Pancreas (tissue), 10 donors: ENCODE measurements around the gene KLK5. TPM values are rescaled to one million over a fixed set of nuclear protein-coding genes. Genes with fewer than 3 reads are reported as not detected.

ENCODE experiments used
- ATAC-seq, 4 donors: fragments of 200-7000 bp; cut with Tn5 transposase; one replicate each; pipeline versions ENCODE4 v1.8.0 to v1.9.1; 2020; ENCODE audit warnings: mild to moderate bottlenecking in 4 of 4, moderate library complexity in 4 of 4
- DNase-seq, 6 donors: peaks; one replicate each; pipeline ENCODE4 v3.0.0-alpha.2; 2020
- FAIRE-seq: peaks from 2 replicates; lab custom pipeline; 2012; peaks lifted over from hg19 to GRCh38; lab: Jason Lieb, UNC
- H3K27ac ChIP-seq, 4 donors: fragments of 200-600 bp; sonication (generic); 1 replicate in 3 of 4; 2 replicates in 1 of 4; pipeline versions ENCODE4 v1.5.0 to v1.8.0; 2020
- H3K27me3 ChIP-seq, 4 donors: fragments of 200-600 bp; one replicate each; pipeline ENCODE4 v1.8.0; 2021
- H3K36me3 ChIP-seq, 3 donors: fragments of 200-600 bp; sonication (generic) in 1 of 3; one replicate each; pipeline versions ENCODE4 v1.5.0 to v1.8.0; 2020 to 2021
- H3K4me1 ChIP-seq, 3 donors: fragments of 200-600 bp; one replicate each; pipeline ENCODE4 v1.8.0; 2021
- H3K4me3 ChIP-seq, 4 donors: fragments of 200-600 bp; sonication (generic) in 2 of 4; one replicate each; pipeline versions ENCODE4 v1.5.0 to v1.8.0; 2020 to 2021
- H3K9me3 ChIP-seq, 4 donors: fragments of 200-600 bp; one replicate each; pipeline ENCODE4 v1.8.0; 2021
- CTCF ChIP-seq, 4 donors: fragments of 200-600 bp; sonication (generic) in 3 of 4; IDR thresholded peaks; one replicate each; pipeline versions ENCODE4 v1.5.0 to v1.8.0; 2021; ENCODE audit warnings: antibody characterized with exemption in 4 of 4
- WGBS, 2 donors: extraction: QIAGEN DNeasy Blood & Tissue Kit; methylation state at CpG; one replicate each; pipeline ENCODE4 v1.1.7; 2013; 5-methylcytosine and 5-hydroxymethylcytosine counted together
- intact Hi-C, 3 donors: fragments of 100-400 bp; cut with DNase I; formaldehyde crosslinking; loops; one replicate each; pipeline versions ENCODE4 v1.11.1 to v1.14.2; 2022
- polyA plus RNA-seq, 2 donors: library from polyadenylated mRNA; stranded (reverse); fragments of 200-250 nt; gene quantifications; one replicate each; pipeline ENCODE4 v1.2.3, GENCODE V29; 2013
- total RNA-seq, 6 donors: library from RNA; stranded (reverse); fragmentation: NEBNext Ultra II Directional in 4 of 6; extraction: Animal tissue kit (Norgen Biotek cat#: 25700) in 4 of 6; gene quantifications; one replicate each; pipeline versions ENCODE4 v1.2.1 to v1.2.4, GENCODE V29; 2021 to 2023
- donor health status: healthy with polysubstance abuse.
- donor health status: DM: no; HTN: no; CAD: no; lungs with moderate emphysema.
- donor health status: DM: no; HTN: no; CAD: no.
- donor health status: control.
- donor health status: control.
- donor health status: Bipolar disorder and iron deficiency.
- donor health status: DM: yes; HTN: yes; CAD: no.
- donor health status: DM: no; HTN: no; CAD: no.
- donor health status: DM: no; HTN: no; CAD: no.
- donor health status: DM: yes; HTN: yes; CAD: no.

KLK5 gene
- total and polyA plus RNA-seq, 8 donors = 0.11 TPM; not detected in 7

DNA sequence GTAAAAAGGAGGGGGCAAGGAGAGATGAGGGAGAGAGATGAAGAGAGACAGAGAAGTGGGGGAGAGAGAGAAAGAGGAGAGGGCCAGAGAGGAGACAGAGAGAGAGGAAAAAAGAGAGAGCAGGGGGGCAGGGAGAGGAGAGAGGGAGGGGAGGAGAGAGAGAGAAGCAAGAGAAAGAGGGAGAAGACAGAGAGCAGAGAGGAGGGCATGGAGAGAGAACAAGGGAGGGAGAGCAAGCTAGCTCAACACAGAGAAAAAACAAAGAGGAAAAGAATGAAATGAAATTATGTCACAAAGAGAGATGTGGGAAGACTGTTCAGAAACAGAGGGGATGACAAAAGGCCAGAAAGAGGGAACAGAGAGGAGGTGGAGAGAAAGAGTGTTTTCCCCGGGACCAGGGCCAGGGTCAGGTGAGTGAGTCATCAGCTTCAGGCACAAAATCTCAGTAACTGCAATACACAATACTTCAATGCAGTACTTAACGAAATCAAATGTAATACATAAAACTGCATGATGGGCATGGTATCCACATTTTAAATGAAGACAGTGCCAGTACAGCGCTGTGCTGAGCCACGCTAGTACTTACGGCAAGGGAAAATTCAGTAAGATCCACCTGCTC lies 26.0 kb upstream of the KLK5 start:
- Histone ChIP-seq H3K27ac (no peak overlapping the region), H3K27me3 (peaks cover 0 to 3% (median 0%) of the 10 kb centered on the region in 4 donors), H3K36me3 (no peaks in the 10 kb centered on the region), H3K4me3 (no peak overlapping the region), H3K9me3 (no peaks in the 10 kb centered on the region), H3K4me1 (no peaks in the 10 kb centered on the region)
- TF ChIP-seq CTCF (IDR thresholded peaks at IDR 0.05) = no peak
- no peak for DNase-seq
- intact Hi-C loops = no loop called here
- WGBS, 2 donors = 58 to 60% methylated on average over 5 of the region's 5 CpGs
- FAIRE-seq = no peak
- ATAC-seq = no peak

GRCh38 chr19:50977626-50978025 lies 24.8 kb upstream of the KLK5 start:
- Histone ChIP-seq H3K36me3 (no peaks in the 10 kb centered on the region), H3K4me1 (no peaks in the 10 kb centered on the region), H3K9me3 (no peaks in the 10 kb centered on the region), H3K27me3 (peaks cover 0 to 3% (median 0%) of the 10 kb centered on the region in 4 donors), H3K4me3 (no peak overlapping the region), H3K27ac (no peak overlapping the region)
- no peak for TF ChIP-seq CTCF (IDR thresholded peaks at IDR 0.05)
- DNase-seq = no peak
- intact Hi-C loops = no loop called here
- WGBS, 2 donors = 54 to 63% methylated on average over 4 of the region's 4 CpGs
- FAIRE-seq = no peak
- no peak for ATAC-seq

DNA sequence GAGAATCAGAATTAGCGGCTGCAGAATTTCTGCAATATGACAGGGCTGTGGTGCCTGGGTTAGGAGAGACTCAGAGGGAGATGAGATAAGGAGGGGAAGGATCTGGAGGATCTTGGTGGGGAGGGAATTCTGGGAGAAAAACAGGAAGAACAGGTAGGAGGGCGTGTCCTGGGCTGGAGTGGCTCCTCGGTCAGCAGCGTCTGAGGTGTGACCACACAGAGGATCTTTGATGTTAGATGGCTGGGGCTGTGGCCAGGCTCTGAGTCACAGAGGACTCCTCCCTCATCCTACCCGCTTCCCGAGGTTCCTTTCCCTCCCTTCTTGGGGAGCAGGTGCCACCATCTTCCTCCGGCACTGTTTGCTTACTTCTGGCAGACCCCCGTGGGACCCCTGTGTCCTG lies 22.9 kb upstream of the KLK5 start:
- DNase-seq (no peak), ATAC-seq (no peak), FAIRE-seq (no peak)
- H3K36me3 ChIP-seq = no peaks in the 10 kb centered on the region
- H3K4me3 ChIP-seq = no peak overlapping the region
- whole genome bisulfite sequencing, 2 donors = 13 to 18% methylated on average over 8 of the region's 8 CpGs
- H3K27ac ChIP-seq = no peak overlapping the region
- no peaks in the 10 kb centered on the region for H3K9me3 ChIP-seq
- H3K27me3 ChIP-seq = peaks cover 0 to 7% (median 0%) of the 10 kb centered on the region in 4 donors
- H3K4me1 ChIP-seq = no peaks in the 10 kb centered on the region
- intact Hi-C loops = no loop called here
- TF ChIP-seq CTCF (IDR thresholded peaks at IDR 0.05) = no peak

DNA sequence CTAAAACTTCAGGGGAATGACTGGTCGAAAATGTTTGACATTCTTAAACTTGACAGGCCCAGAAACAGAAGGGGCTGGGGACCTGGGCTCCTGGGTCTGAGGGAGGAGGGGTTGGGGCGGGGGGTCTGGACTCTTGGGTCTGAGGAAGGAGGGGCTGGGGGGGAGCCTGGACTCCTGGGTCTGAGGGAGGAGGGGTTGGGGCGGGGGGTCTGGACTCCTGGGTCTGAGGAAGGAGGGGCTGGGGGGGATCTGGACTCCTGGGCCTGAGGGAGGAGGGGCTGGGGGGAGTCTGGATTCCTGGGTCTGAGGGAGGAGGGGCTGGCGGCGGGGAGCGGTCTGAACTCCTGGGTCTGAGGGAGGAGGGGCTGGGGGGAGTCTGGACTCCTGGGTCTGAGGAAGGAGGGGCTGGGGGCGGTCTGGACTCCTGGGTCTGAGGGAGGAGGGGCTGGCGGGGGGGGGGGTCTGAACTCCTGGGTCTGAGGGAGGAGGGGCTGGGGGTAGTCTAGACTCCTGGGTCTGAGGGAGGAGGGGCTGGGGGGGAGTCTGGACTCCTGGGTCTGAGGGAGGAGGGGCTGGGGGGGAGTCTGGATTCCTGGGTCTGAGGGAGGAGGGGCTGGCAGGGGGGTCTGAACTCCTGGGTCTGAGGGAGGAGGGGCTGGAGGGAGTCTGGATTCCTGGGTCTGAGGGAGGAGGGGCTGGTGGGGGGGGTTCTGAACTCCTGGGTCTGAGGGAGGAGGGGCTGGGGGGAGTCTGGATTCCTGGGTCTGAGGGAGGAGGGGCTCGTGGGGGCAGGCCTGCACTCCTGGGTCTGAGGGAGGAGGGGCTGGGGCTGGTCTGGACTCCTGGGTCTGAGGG lies 22.1 kb upstream of the KLK5 start:
- DNase-seq = no peak
- TF ChIP-seq CTCF (IDR thresholded peaks at IDR 0.05) = no peak
- intact Hi-C loops = no loop called here
- H3K27me3 ChIP-seq = peaks cover 0 to 7% (median 0%) of the 10 kb centered on the region in 4 donors
- no peak overlapping the region for H3K4me3 ChIP-seq
- FAIRE-seq = no peak
- no peaks in the 10 kb centered on the region for H3K9me3 ChIP-seq
- H3K27ac ChIP-seq = no peak overlapping the region
- H3K4me1 ChIP-seq = no peaks in the 10 kb centered on the region
- 24 to 29% methylated on average over 4 to 9 of the region's 9 CpGs for WGBS, 2 donors
- no peak for ATAC-seq
- no peaks in the 10 kb centered on the region for H3K36me3 ChIP-seq
